AG10803 (cell line): ENCODE measurements around the gene ITPRID2.
"Not testable (repeated sequence)": the region's sequence is repeated elsewhere in the genome, so short reads cannot be mapped to it uniquely, and the experiment has no call there.

Experiments used
- DNase-seq: peaks from one replicate; pipeline ENCODE4 v3.0.0; 2010; ENCODE audit warnings: low read depth
- H3K4me3 ChIP-seq: 2 replicates; pipeline ENCODE4 v1.5.1; 2011; ENCODE audit warnings: mild to moderate bottlenecking, low read length, control low read depth
- TF ChIP-seq, protein P1 (sequence below): conservative IDR thresholded peaks from 2 replicates; pipeline ENCODE4 v1.5.1; 2011; ENCODE audit warnings: mild to moderate bottlenecking, low read length, control low read depth, inconsistent platforms

The ITPRID2 gene

DNA sequence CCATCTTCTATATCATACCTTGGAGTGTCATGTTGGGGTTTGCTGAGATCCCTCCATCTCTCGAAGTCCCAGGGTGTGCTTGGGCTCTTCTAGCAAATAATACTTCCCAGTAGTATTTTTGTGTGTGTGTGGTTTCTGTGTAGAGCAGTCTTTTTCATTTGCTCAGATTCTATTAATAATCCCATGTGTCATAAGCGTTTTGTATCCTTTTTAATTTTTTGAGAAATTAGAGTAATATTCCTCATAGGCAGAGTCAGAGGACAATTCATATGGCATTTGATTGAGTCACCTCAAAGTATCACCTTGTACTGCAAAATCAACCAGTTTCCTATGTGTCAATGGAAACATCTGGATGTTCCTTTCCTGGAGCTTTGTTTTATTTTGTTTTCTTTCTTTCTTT is 56.7 kb downstream of the ITPRID2 start:
- no peak for DNase-seq
- H3K4me3 ChIP-seq = no peak overlapping the region

DNA sequence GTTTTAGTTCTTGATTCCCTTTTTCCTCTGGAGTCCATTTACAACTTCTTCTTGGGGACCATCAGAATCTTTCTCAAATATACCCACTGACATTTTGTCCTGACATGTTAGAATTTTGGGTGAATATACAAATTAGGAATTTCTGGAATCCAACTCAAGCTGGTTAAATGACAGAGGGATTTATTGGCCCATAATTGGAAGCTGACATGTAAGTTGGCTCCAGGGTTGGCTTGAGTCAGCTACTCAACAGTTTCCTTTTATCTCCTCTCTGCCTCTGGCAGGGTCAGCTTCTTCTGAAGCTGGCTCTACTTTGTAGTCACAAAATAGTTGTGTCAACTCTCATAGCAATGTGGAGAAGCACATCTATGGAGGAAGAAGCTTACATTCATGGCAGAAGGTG is 57.5 kb downstream of the ITPRID2 start:
- TF ChIP-seq, protein P1, sequence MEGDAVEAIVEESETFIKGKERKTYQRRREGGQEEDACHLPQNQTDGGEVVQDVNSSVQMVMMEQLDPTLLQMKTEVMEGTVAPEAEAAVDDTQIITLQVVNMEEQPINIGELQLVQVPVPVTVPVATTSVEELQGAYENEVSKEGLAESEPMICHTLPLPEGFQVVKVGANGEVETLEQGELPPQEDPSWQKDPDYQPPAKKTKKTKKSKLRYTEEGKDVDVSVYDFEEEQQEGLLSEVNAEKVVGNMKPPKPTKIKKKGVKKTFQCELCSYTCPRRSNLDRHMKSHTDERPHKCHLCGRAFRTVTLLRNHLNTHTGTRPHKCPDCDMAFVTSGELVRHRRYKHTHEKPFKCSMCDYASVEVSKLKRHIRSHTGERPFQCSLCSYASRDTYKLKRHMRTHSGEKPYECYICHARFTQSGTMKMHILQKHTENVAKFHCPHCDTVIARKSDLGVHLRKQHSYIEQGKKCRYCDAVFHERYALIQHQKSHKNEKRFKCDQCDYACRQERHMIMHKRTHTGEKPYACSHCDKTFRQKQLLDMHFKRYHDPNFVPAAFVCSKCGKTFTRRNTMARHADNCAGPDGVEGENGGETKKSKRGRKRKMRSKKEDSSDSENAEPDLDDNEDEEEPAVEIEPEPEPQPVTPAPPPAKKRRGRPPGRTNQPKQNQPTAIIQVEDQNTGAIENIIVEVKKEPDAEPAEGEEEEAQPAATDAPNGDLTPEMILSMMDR = no peak
- no peak overlapping the region for H3K4me3 ChIP-seq
- DNase-seq = peak; percentile 53

More for the DNA sequence above, 56.7 kb downstream of the ITPRID2 start:
- TF ChIP-seq, protein P1 = no peak

DNA sequence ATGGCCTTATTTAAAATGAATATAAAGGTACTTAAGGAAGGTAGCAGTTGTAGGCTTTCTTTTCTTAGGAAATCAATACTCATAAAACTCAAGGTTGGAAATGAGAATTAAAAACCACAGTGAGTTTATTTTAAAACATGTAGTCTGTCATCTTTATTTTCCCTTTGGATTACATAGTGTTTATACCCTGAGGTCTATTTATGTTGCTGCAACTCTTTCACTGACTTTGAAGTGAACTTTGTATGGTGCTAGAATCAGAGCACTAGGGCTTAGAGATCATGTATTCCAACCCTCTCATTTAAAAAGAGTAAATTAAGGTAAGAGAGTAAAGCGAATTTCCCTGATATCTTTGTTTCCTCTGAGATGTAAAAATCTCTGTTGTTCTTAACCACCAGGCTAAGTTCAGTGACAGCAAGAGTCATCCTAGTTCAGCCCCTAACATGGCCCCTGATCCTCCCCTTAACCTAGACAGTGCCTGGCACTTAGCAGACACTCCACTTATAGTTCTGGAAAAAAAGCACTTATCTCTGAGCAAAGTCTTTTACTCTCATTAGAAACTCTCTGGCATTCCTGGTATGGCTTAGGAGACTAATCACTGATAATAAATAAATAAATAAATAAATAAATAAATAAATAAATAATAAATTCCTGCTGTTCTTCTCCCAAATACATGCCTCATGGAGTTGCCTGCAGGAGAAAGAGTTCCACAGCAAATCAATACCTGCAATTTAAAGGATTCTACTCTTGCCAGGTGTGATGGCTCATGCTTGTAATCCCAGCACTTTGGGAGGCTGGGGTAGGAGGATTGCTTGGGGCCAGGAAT is 61.1 kb downstream of the ITPRID2 start:
- TF ChIP-seq, protein P1 = no peak

DNA sequence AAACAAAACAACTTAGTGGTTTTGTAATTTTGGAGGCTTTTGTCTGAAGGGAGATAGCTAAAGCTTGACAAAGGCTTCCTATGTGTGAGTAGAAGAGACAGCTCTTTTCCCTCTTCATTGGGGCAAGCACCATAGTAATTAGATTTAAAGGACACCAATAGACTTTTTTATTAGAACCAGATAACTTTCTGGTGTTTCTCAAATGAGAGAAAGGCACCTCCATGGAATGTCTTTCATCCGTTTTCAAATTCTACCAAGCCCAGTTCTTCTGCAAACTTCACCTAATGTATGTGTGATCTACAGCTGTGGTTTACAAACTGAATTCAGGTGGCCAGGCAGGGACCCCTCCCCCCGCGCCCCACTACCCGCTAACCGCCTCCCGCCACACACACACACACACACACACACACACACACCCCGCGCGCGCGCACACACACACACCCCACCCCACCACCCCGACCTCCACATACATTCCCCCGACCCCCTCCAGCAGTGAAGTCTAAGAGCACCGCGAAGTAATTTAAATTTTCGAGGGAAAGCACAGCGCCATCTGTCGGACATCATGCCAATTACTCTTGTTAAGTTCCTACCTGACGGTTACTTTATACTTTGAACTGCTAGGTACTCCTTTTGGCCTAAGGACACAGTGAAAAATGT is 62.5 kb downstream of the ITPRID2 start:
- DNase-seq = peak; percentile 45
- H3K4me3 ChIP-seq = peak overlapping the region; percentile 12; the same call in 1 of the 2 replicates

More for the DNA sequence above, 61.1 kb downstream of the ITPRID2 start:
- no peak overlapping the region for H3K4me3 ChIP-seq
- no peak for DNase-seq

DNA sequence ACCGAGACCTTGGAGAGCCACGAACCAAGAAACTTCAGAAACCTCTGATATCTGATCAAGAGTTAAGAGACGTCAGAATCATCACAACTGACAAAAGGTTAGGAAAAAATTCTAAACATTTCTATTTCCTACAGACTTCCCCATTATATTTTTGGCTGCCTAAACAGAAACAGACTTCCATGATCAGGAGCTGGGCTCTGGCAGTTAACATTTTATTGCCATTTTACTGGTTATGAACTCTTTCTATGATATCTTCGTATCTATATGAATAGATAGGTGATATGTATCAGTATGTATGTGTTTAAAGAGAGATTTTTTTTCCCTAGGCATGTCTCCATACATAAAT is 63.0 kb downstream of the ITPRID2 start:
- no peak for DNase-seq
- TF ChIP-seq, protein P1 = no peak
- H3K4me3 ChIP-seq = peak overlapping the region; percentile 12; the same call in 1 of the 2 replicates

More for the DNA sequence above, 62.5 kb downstream of the ITPRID2 start:
- TF ChIP-seq, protein P1 = peak; percentile 68

DNA sequence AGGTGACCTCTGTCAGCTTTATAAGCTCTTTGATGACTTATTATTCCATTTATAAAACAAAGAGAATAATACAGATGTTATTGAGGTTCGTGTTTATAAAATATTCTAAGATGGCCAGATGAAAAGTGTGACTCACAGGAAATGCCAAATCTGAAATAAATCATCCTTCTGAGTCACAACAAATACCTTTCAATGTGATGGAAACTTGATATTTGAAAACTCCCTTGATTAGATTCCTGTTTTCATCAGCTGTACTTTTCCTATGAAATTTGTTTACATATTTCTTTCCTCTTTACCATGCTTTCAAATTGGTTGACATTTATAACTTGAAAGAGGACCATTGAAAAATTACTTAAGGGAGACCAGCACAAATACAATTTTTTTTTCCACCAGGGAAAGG is 63.5 kb downstream of the ITPRID2 start:
- DNase-seq = peak; percentile 54
- no peak overlapping the region for H3K4me3 ChIP-seq
- TF ChIP-seq, protein P1 = no peak

DNA sequence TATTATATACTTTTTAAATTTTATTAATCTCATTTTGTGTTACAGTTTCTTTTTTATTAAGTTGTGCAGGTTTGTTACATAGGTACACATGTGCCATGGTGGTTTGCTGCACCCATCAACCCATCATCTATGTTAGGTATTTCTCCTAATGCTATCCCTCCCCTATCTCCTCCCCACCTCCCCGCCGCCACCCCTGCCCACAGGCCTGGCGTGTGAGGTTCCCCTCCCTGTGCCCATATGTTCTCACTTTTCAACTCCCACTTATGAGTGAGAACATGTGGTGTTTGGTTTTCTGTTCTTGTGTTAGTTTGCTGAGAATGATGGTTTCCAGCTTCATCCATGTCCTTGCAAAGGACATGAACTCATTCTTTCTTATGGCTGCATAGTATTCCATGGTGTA is 64.3 kb downstream of the ITPRID2 start:
- DNase-seq, H3K4me3 ChIP-seq: not testable (repeated sequence)
